ENCODE results near the gene RAG1. TPM values are rescaled to one million over a fixed set of nuclear protein-coding genes. Genes with fewer than 3 reads are reported as not detected.
"Not testable (repeated sequence)": the region's sequence is repeated elsewhere in the genome, so short reads cannot be mapped to it uniquely, and the experiment has no call there.

Gene RAG1
- total RNA-seq (5.8 TPM), polyA plus RNA-seq (ENCODE audit: insufficient read depth in 1 of 8, insufficient read length in 8 of 8, low replicate concordance in 1 of 8) (10 to 100 TPM in 1 of 8 donors, 1 to 10 TPM in 7; 6.2 to 12.4 (median 8.7) TPM)
- long read RNA-seq, donor 1, result 0 reads
- long read RNA-seq, donor 2, result 0 reads
- long read RNA-seq, donor 3, result 0 reads
- long read RNA-seq, donor 4, result 0 reads
- long read RNA-seq, donor 5, full-length matches to known transcripts, result 1 of 1 reads
- long read RNA-seq, donor 5, partial matches to known transcripts, result 0 of 1 reads
- long read RNA-seq, donor 5, other reads (novel, unspliced or antisense), result 0 of 1 reads
- long read RNA-seq, donor 6, result 0 reads
- long read RNA-seq, donor 7, result 0 reads
- long read RNA-seq, donor 8, result 0 reads
- long read RNA-seq, donor 9, result 0 reads
- long read RNA-seq, donor 10, result 0 reads
- long read RNA-seq, donor 11, result 0 reads

DNA sequence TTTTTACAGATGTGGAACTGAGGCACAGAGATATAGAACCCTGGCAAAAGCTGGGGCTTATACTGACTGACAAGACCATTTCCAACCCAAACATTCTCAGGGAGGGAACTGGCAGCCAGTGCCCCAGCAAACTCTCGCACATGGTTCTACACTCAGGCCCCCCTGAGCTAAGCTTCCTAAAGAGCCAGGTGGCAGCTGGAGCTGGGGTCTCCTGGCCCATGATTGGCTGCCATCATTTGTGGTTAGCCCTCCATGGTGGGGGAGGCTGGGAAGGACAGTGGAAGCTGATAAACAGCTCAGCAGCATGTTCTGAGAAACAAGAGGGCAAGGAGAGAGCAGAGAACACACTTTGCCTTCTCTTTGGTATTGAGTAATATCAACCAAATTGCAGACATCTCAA, at the start of gene RAG1:
Gene RAG1 (plus strand): TSS at position 314 of the 400 bp plus-strand sequence. CDS start 5,298 bp downstream, outside the sequence.
- H3K36me3 ChIP-seq (ENCODE audit: control insufficient read depth, insufficient read depth, low read length), result no peaks in the 10 kb centered on the region
- no peak within 1 kb of the TSS for H3K27ac ChIP-seq (ENCODE audit: low read length)
- peaks cover 7% of the 10 kb centered on the region for H3K27me3 ChIP-seq (ENCODE audit: control insufficient read depth, insufficient read depth, low read length)
- H3K9me3 ChIP-seq (replicated peaks; ENCODE audit: control insufficient read depth, low read depth, low read length), result no peaks in the 10 kb centered on the region
- DNase-seq, result no peak
- no CpG with 5 or more reads among the region's 1 CpG for WGBS (ENCODE audit: insufficient coverage)
- peaks cover 3% of the 10 kb centered on the region for H3K4me1 ChIP-seq (ENCODE audit: control insufficient read depth, insufficient read depth, low read length)
- H3K4me3 ChIP-seq (ENCODE audit: low read length), result no peak within 1 kb of the TSS

DNA sequence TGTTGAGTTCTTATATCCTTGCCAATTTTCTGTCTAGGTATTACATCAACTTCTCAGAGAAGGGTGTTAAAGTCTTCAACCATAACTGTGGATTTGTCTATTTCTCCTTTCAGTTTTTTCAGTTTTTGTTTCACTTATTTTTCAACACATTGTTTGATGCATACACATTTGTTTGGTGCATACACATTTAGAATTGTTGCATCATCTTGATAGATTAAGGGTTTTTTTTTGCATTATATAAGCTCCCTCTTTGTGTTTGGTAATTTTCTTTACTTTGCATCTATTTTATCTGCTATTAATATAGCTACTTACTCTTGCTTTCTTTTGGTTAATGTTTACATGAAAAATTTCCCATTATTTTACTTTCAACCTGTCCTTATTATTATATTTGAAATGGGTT, 37.0 kb upstream of the RAG1 start:
- Histone ChIP-seq H3K9me3 (replicated peaks; ENCODE audit: control insufficient read depth, low read depth, low read length) (no peaks in the 10 kb centered on the region), H3K27ac (ENCODE audit: low read length) (no peak overlapping the region), H3K4me1 (ENCODE audit: control insufficient read depth, insufficient read depth, low read length) (peaks cover 4% of the 10 kb centered on the region), H3K36me3 (ENCODE audit: control insufficient read depth, insufficient read depth, low read length) (no peaks in the 10 kb centered on the region), H3K4me3 (ENCODE audit: low read length) (no peak overlapping the region), H3K27me3 (ENCODE audit: control insufficient read depth, insufficient read depth, low read length) (no peaks in the 10 kb centered on the region)
- DNase-seq, result no peak

DNA sequence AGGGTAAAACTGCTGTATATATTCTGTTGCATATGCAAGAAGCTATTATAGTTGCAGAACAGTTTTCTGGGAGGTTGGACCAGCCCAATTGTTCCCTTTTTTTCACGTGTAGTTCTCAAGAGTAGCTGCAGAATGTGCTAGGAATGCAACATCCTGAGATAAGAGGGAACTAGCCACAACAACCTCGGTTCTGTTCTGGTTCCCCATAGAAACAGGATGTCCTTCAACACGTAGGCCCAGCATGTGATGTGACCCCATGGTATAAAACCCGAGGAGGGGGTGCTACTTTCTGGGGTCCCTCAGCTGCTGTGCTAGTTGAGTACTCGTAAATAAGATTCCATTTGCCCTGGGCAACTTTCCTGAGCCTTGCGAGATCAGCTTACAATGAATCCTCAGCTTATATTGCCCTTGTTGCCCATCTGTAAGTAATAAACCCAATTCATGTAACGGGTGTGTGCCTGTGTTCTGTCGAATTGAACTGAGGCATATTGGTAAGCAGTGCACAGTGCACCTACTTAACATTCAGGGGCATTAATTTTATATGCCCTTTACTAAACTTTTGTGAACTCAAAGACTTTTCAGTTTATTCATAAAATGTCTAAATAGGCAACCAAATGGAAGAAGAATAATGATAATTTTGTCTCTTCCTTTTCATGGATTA, 34.7 kb upstream of the RAG1 start:
- WGBS (ENCODE audit: insufficient coverage), result 0% methylated on average over 1 of the region's 8 CpGs
- H3K4me1 ChIP-seq (ENCODE audit: control insufficient read depth, insufficient read depth, low read length), result peaks cover 4% of the 10 kb centered on the region
- H3K9me3 ChIP-seq (replicated peaks; ENCODE audit: control insufficient read depth, low read depth, low read length), result no peaks in the 10 kb centered on the region
- H3K36me3 ChIP-seq (ENCODE audit: control insufficient read depth, insufficient read depth, low read length), result no peaks in the 10 kb centered on the region
- no peaks in the 10 kb centered on the region for H3K27me3 ChIP-seq (ENCODE audit: control insufficient read depth, insufficient read depth, low read length)
- peak; percentile 16 for DNase-seq
- H3K27ac ChIP-seq (ENCODE audit: low read length), result no peak overlapping the region
- no peak overlapping the region for H3K4me3 ChIP-seq (ENCODE audit: low read length)

DNA sequence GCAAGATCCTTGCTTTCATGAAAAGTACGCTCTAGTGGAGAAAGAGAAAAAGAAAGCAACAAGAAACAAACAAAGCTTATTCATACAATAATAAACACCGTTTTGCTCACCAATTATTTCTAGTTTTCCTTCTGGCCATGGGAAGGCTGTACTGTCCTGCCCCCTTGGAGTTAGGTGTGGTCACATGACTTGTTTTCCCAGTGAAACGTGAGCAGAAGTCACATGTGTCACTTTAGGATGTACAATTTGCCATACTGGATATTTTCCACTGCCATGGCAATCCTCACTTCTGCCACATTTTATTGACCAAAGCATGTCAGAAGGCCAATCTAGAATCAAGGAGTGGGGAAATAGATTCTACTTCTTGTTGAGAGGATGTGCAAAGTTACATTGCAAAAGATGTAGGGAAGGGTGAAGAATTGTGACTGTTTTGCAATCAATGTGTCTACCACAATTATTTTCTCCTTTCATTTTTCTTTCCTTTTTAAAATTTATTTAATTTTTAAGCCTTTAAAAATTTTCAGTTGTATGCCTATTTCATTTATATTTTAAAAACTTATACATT, 33.4 kb upstream of the RAG1 start:
- H3K27me3 ChIP-seq (ENCODE audit: control insufficient read depth, insufficient read depth, low read length), result no peaks in the 10 kb centered on the region
- no peak for DNase-seq
- peaks cover 4% of the 10 kb centered on the region for H3K4me1 ChIP-seq (ENCODE audit: control insufficient read depth, insufficient read depth, low read length)
- H3K9me3 ChIP-seq (replicated peaks; ENCODE audit: control insufficient read depth, low read depth, low read length), result no peaks in the 10 kb centered on the region
- no CpG with 5 or more reads among the region's 3 CpGs for WGBS (ENCODE audit: insufficient coverage)
- H3K4me3 ChIP-seq (ENCODE audit: low read length), result no peak overlapping the region
- H3K27ac ChIP-seq (ENCODE audit: low read length), result no peak overlapping the region
- H3K36me3 ChIP-seq (ENCODE audit: control insufficient read depth, insufficient read depth, low read length), result no peaks in the 10 kb centered on the region

DNA sequence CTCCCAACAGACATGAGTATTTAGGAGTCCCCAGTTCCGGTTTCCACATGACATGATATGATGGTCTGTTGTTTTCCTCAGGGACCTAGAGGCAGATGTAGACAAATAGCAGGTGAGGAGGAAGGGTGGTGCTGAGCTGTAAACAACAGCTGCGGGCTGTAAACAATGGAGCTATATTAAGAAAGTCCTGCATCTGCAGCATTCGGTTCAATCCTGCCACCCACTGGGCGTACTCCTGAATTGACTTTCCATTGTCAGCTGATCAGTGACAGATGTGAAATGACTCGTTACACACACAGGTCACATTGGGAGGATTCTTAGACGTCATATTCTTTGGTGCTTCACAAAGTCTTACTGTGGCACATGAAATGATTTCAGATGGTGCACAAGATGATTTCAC, 26.8 kb upstream of the RAG1 start:
- Histone ChIP-seq H3K4me3 (ENCODE audit: low read length) (no peak overlapping the region), H3K27ac (ENCODE audit: low read length) (no peak overlapping the region), H3K36me3 (ENCODE audit: control insufficient read depth, insufficient read depth, low read length) (no peaks in the 10 kb centered on the region), H3K9me3 (replicated peaks; ENCODE audit: control insufficient read depth, low read depth, low read length) (no peaks in the 10 kb centered on the region), H3K27me3 (ENCODE audit: control insufficient read depth, insufficient read depth, low read length) (peaks cover 2% of the 10 kb centered on the region), H3K4me1 (ENCODE audit: control insufficient read depth, insufficient read depth, low read length) (no peaks in the 10 kb centered on the region)
- peak; percentile 45 for DNase-seq
- 36% methylated on average over 4 of the region's 6 CpGs for WGBS (ENCODE audit: insufficient coverage)

DNA sequence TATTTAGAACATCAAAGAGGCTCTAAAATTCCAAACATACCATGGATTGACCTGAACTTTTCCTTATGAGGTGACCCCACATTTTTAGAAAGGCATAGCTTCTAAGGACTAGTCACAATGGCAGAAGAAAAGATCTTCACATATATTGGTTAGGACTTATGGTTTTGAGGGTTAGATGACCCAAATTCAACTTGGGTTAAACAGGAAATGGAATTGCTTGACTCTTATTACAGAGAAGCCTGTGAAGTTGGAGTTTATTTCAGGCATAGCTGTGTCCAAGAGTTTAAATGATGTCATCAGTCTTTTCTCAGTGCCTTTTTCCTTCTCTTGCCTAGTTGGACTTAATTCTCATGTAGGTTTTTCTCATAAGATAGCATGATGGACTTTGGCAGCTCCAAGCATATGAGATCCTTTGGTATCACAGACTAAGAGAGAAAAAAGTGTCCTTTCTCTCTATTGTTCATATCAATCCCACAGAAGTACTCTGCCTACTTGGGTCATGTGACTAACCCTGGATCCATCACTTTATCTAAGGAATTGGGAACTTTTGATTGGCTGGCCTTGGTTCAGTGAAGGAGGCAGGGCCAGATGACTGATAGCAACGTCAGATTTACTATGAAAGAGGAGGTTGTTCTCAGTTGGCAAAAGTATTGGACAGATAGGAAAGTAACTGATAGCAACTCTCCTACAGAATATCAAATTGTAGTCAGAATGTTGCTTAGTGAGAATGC, 17.3 kb upstream of the RAG1 start:
- H3K27me3 ChIP-seq (ENCODE audit: control insufficient read depth, insufficient read depth, low read length), result no peaks in the 10 kb centered on the region
- DNase-seq, result no peak
- no CpG with 5 or more reads among the region's 1 CpG for WGBS (ENCODE audit: insufficient coverage)
- no peaks in the 10 kb centered on the region for H3K4me1 ChIP-seq (ENCODE audit: control insufficient read depth, insufficient read depth, low read length)
- H3K27ac ChIP-seq (ENCODE audit: low read length), result no peak overlapping the region
- no peaks in the 10 kb centered on the region for H3K9me3 ChIP-seq (replicated peaks; ENCODE audit: control insufficient read depth, low read depth, low read length)
- no peaks in the 10 kb centered on the region for H3K36me3 ChIP-seq (ENCODE audit: control insufficient read depth, insufficient read depth, low read length)
- no peak overlapping the region for H3K4me3 ChIP-seq (ENCODE audit: low read length)

DNA sequence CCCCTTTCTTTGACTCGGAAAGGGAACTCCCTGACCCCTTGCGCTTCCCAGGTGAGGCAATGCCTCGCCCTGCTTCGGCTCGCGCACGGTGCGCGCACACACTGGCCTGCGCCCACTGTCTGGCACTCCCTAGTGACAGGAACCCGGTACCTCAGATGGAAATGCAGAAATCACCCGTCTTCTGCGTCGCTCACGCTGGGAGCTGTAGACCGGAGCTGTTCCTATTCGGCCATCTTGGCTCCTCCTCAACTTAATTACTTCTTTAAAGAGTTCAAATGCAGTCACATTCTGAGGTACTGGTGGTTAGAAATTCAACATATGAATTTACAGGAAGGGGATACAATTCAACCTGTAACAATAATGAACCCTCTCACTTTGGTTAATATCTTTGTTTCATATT, 10.4 kb upstream of the RAG1 start:
- H3K36me3 ChIP-seq (ENCODE audit: control insufficient read depth, insufficient read depth, low read length); H3K27me3 ChIP-seq (ENCODE audit: control insufficient read depth, insufficient read depth, low read length): not testable (repeated sequence)

DNA sequence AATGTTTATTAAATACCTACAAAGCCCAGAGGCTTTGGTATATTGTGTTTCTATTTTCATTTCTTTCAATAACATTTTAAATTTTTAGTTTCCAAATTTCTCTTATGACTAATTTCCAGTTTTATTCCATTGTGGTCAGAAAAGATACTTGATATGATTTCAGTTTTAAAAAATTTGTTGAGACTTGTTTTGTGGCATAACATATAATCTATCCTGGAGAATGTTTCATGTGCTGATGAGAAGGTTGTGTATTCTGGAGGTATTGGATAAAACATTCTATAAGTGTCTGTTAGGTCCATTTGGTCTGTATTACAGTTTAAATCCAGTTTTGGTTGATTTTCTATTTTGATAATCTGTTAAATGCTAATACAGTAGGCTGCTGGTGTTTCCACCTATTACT, 9.8 kb upstream of the RAG1 start:
- no peak overlapping the region for H3K27ac ChIP-seq (ENCODE audit: low read length)
- H3K4me1 ChIP-seq (ENCODE audit: control insufficient read depth, insufficient read depth, low read length), result no peaks in the 10 kb centered on the region
- H3K4me3 ChIP-seq (ENCODE audit: low read length), result no peak overlapping the region
- no peaks in the 10 kb centered on the region for H3K9me3 ChIP-seq (replicated peaks; ENCODE audit: control insufficient read depth, low read depth, low read length)
- no peaks in the 10 kb centered on the region for H3K36me3 ChIP-seq (ENCODE audit: control insufficient read depth, insufficient read depth, low read length)
- no peak for DNase-seq
- H3K27me3 ChIP-seq (ENCODE audit: control insufficient read depth, insufficient read depth, low read length), result no peaks in the 10 kb centered on the region

More for the DNA sequence above, 10.4 kb upstream of the RAG1 start:
- not testable (repeated sequence) for H3K9me3 ChIP-seq (replicated peaks; ENCODE audit: control insufficient read depth, low read depth, low read length); H3K27ac ChIP-seq (ENCODE audit: low read length); H3K4me3 ChIP-seq (ENCODE audit: low read length); DNase-seq; H3K4me1 ChIP-seq (ENCODE audit: control insufficient read depth, insufficient read depth, low read length)
- no CpG with 5 or more reads among the region's 17 CpGs for WGBS (ENCODE audit: insufficient coverage)

DNA sequence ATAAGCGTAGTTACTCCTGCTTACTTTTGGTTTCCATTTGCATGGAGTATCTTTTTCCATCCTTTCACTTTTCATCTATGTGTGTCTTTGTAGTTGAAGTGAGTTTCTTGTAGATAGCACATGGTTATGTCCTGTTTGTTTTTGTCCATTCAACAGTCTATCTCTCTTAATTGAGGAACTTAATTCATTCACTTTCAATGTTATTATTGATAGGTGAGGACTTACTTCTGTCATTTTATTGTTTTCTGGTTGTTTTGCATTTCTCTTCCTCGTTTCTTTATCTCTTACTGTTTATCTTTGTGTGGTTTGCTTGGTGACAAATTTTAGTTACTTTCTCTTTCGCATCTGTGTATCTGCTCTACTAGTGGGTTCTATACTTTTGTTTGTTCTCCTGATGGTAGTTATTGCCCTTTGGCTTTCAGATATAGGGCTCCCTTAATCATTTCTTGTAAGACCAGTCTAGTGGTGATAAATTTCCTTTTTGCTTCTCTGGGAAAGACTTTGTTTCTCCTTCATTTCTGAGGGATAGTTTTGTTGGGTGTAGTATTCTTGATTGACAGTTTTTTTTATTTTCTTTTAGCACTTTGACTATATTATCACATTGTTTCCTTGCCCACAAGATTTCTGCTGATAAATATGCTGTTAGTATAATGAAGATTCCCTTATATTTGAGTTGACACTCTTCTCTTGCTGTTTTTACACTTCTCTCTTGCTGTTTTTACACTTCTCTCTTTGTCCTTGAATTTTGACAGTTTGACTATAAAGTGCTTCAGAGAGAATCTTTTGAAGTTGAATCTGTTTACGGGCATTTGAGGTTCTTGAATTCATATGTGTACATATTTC, 9.0 kb upstream of the RAG1 start:
- DNase-seq, result no peak

More for the DNA sequence above, 9.0 kb upstream of the RAG1 start:
- no peak overlapping the region for H3K27ac ChIP-seq (ENCODE audit: low read length)
- whole genome bisulfite sequencing (ENCODE audit: insufficient coverage), result no CpG with 5 or more reads among the region's 4 CpGs
- H3K9me3 ChIP-seq (replicated peaks; ENCODE audit: control insufficient read depth, low read depth, low read length), result no peaks in the 10 kb centered on the region
- H3K36me3 ChIP-seq (ENCODE audit: control insufficient read depth, insufficient read depth, low read length), result no peaks in the 10 kb centered on the region
- H3K4me1 ChIP-seq (ENCODE audit: control insufficient read depth, insufficient read depth, low read length), result no peaks in the 10 kb centered on the region
- H3K27me3 ChIP-seq (ENCODE audit: control insufficient read depth, insufficient read depth, low read length), result no peaks in the 10 kb centered on the region
- no peak overlapping the region for H3K4me3 ChIP-seq (ENCODE audit: low read length)
